GM18526 (cell line): Measurements from ENCODE around the gene DUXA.

Source experiments
- POLR2A ChIP-seq: IDR thresholded peaks from 3 replicates; pipeline ENCODE4 v1.6.1; 2011; ENCODE audit not compliant: insufficient read length; ENCODE audit errors: extremely low read depth

Gene DUXA

GRCh38 chr19:57167385-57167784 is at the start of gene DUXA:
Gene DUXA (minus strand): TSS chr19:57167485. CDS start chr19:57167443, 42 bp downstream.
- no peak for TF ChIP-seq POLR2A

- TF ChIP-seq POLR2A, result no peak
These were observed 44.8 kb upstream of the DUXA start for GRCh38 chr19:57212109-57212508.

- TF ChIP-seq POLR2A, result no peak
These were observed 43.1 kb upstream of the DUXA start for GRCh38 chr19:57210381-57210780.

- no peak for TF ChIP-seq POLR2A
These were observed 34.9 kb upstream of the DUXA start for GRCh38 chr19:57202160-57202559.

- no peak for TF ChIP-seq POLR2A
These were observed 25.7 kb upstream of the DUXA start for GRCh38 chr19:57192993-57193392.

- no peak for TF ChIP-seq POLR2A
These were observed 24.8 kb upstream of the DUXA start for GRCh38 chr19:57192077-57192420.

GRCh38 chr19:57191141-57192076 is 24.1 kb upstream of the DUXA start, which contains the start of gene ZNF264:
Gene ZNF264 (plus strand): TSS chr19:57191500. CDS start chr19:57191914, 414 bp downstream.
- TF ChIP-seq POLR2A, result peak; percentile 82

GRCh38 chr19:57190301-57190700 is 23.0 kb upstream of the DUXA start:
- TF ChIP-seq POLR2A, result no peak

GRCh38 chr19:57171551-57172081 is 4.3 kb upstream of the DUXA start:
- TF ChIP-seq POLR2A, result no peak

- TF ChIP-seq POLR2A, result no peak
These were observed 1.4 kb downstream of the DUXA start for GRCh38 chr19:57165846-57166245.

- no peak for TF ChIP-seq POLR2A
These were observed 5.2 kb downstream of the DUXA start for GRCh38 chr19:57161985-57162539.

- TF ChIP-seq POLR2A, result no peak
These were observed 14.4 kb downstream of the DUXA start for GRCh38 chr19:57152921-57153320.

- no peak for TF ChIP-seq POLR2A
These were observed 25.6 kb downstream of the DUXA start for GRCh38 chr19:57141699-57142098.

GRCh38 chr19:57135797-57136196 is 31.5 kb downstream of the DUXA start:
- TF ChIP-seq POLR2A, result no peak

- TF ChIP-seq POLR2A, result no peak
These were observed 43.4 kb downstream of the DUXA start for GRCh38 chr19:57123882-57124281.

- TF ChIP-seq POLR2A, result no peak
These were observed 48.4 kb downstream of the DUXA start for GRCh38 chr19:57118848-57119247.
